GM21576 (cell line): ENCODE measurements around the gene C19orf81.

ENCODE experiments used
- ATAC-seq: cut with Tn5 transposase; IDR thresholded peaks from one replicate; pipeline ENCODE4 v1.9.1; 2021; ENCODE audit warnings: mild to moderate bottlenecking, moderate library complexity; ENCODE audit not compliant: unreplicated experiment

C19orf81 gene

GRCh38 chr19:50658441-50659317 lies 9.4 kb downstream of the C19orf81 start:
- no peak for ATAC-seq

GRCh38 chr19:50659318-50660087 lies 10.3 kb downstream of the C19orf81 start:
- no peak for ATAC-seq

GRCh38 chr19:50660088-50660366 lies 10.8 kb downstream of the C19orf81 start:
- ATAC-seq, result no peak

GRCh38 chr19:50661023-50661422 lies 11.8 kb downstream of the C19orf81 start:
- no peak for ATAC-seq

- ATAC-seq, result no peak
These were observed 12.8 kb downstream of the C19orf81 start for GRCh38 chr19:50661766-50662650.

GRCh38 chr19:50662651-50663481 lies 13.6 kb downstream of the C19orf81 start:
- no peak for ATAC-seq

GRCh38 chr19:50663482-50663790 lies 14.2 kb downstream of the C19orf81 start:
- ATAC-seq, result no peak

- ATAC-seq, result no peak
These were observed 15.0 kb downstream of the C19orf81 start for GRCh38 chr19:50664204-50664603.

GRCh38 chr19:50666346-50667176 lies 17.3 kb downstream of the C19orf81 start:
- no peak for ATAC-seq

GRCh38 chr19:50667177-50667758 lies 18.0 kb downstream of the C19orf81 start:
- no peak for ATAC-seq

- no peak for ATAC-seq
These were observed 18.6 kb downstream of the C19orf81 start for GRCh38 chr19:50667759-50668231.

- no peak for ATAC-seq
These were observed 19.2 kb downstream of the C19orf81 start for GRCh38 chr19:50668416-50668815.

- no peak for ATAC-seq
These were observed 19.6 kb downstream of the C19orf81 start for GRCh38 chr19:50668879-50669278.

GRCh38 chr19:50669302-50670101 lies 20.3 kb downstream of the C19orf81 start:
- no peak for ATAC-seq

GRCh38 chr19:50670102-50670380 lies 20.8 kb downstream of the C19orf81 start:
- no peak for ATAC-seq

GRCh38 chr19:50673118-50673517 lies 23.9 kb downstream of the C19orf81 start:
- no peak for ATAC-seq

GRCh38 chr19:50676625-50677197 lies 27.5 kb downstream of the C19orf81 start:
- ATAC-seq, result no peak

GRCh38 chr19:50677636-50678035 lies 28.4 kb downstream of the C19orf81 start:
- ATAC-seq, result no peak
